Ovary (tissue), 3 donors: ENCODE results near the gene NUDT7.

ENCODE experiments used
- POLR2A ChIP-seq: fragments of 450-650 bp; IDR thresholded peaks from one replicate; pipeline ENCODE4 v1.6.1; 2017; ENCODE audit warnings: antibody characterized with exemption, mild to moderate bottlenecking, moderate library complexity
- TF ChIP-seq, protein P1 (sequence below), 3 donors: fragments of 450-650 bp in 2 of 3; fragments of 200-600 bp in 1 of 3; IDR thresholded peaks; one replicate each; pipeline versions ENCODE4 v1.5.1 to v1.8.0; 2016 to 2022; ENCODE audit warnings: antibody characterized with exemption in 3 of 3, mild to moderate bottlenecking in 1 of 3
- donor health status: DM: no; HTN: no; CAD: no.

DNA sequence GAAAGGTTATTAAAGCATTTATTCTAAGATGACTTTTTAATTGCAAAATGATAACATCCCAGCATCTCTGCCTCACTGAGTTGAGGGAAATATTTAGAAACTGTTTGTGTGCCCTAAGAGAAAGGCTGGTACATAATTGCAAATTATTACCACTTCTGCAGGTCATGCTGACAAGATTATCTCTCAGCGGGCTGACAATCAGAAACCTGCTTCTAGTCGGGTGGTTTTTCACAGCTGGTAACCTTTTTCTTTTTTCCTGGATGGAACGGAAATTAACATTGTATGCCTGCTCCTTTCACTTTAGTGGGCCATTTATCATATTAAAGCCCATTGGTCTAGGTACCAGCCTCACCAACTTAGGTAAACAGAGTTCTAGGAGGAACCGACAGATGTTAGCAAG is 17.0 kb upstream of the NUDT7 start:
- TF ChIP-seq, protein P1, sequence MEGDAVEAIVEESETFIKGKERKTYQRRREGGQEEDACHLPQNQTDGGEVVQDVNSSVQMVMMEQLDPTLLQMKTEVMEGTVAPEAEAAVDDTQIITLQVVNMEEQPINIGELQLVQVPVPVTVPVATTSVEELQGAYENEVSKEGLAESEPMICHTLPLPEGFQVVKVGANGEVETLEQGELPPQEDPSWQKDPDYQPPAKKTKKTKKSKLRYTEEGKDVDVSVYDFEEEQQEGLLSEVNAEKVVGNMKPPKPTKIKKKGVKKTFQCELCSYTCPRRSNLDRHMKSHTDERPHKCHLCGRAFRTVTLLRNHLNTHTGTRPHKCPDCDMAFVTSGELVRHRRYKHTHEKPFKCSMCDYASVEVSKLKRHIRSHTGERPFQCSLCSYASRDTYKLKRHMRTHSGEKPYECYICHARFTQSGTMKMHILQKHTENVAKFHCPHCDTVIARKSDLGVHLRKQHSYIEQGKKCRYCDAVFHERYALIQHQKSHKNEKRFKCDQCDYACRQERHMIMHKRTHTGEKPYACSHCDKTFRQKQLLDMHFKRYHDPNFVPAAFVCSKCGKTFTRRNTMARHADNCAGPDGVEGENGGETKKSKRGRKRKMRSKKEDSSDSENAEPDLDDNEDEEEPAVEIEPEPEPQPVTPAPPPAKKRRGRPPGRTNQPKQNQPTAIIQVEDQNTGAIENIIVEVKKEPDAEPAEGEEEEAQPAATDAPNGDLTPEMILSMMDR (IDR thresholded peaks at IDR 0.05), result no peak
- no peak for TF ChIP-seq POLR2A
